ENCODE measurements around the gene GHRL.

The GHRL gene

GRCh38 chr3:10242182-10243065 is 50.3 kb downstream of the GHRL start:
- Histone ChIP-seq H3K36me3 (ENCODE audit: control insufficient read depth, insufficient read depth, low read length) (no peaks in the 10 kb centered on the region), H3K27me3 (ENCODE audit: control insufficient read depth, insufficient read depth, low read length) (no peaks in the 10 kb centered on the region), H3K4me1 (ENCODE audit: control insufficient read depth, insufficient read depth, low read length) (no peaks in the 10 kb centered on the region), H3K4me3 (ENCODE audit: low read length) (no peak overlapping the region), H3K27ac (ENCODE audit: low read depth, low read length) (no peak overlapping the region), H3K9ac (ENCODE audit: low read length) (no peak overlapping the region)

- Histone ChIP-seq H3K36me3 (ENCODE audit: control insufficient read depth, insufficient read depth, low read length) (peaks cover 3% of the 10 kb centered on the region), H3K27me3 (ENCODE audit: control insufficient read depth, insufficient read depth, low read length) (no peaks in the 10 kb centered on the region), H3K27ac (ENCODE audit: low read depth, low read length) (no peak overlapping the region), H3K4me1 (ENCODE audit: control insufficient read depth, insufficient read depth, low read length) (no peaks in the 10 kb centered on the region), H3K9ac (ENCODE audit: low read length) (no peak overlapping the region), H3K4me3 (ENCODE audit: low read length) (no peak overlapping the region)
Measured at GRCh38 chr3:10240799-10241198, 51.9 kb downstream of the GHRL start.

GRCh38 chr3:10238345-10239183 is 54.2 kb downstream of the GHRL start:
- Histone ChIP-seq H3K9ac (ENCODE audit: low read length) (no peak overlapping the region), H3K4me3 (ENCODE audit: low read length) (no peak overlapping the region), H3K27ac (ENCODE audit: low read depth, low read length) (no peak overlapping the region), H3K27me3 (ENCODE audit: control insufficient read depth, insufficient read depth, low read length) (no peaks in the 10 kb centered on the region), H3K36me3 (ENCODE audit: control insufficient read depth, insufficient read depth, low read length) (peaks cover 6% of the 10 kb centered on the region), H3K4me1 (ENCODE audit: control insufficient read depth, insufficient read depth, low read length) (no peaks in the 10 kb centered on the region)
